ENCODE data around the gene SLC6A8. TPM values are rescaled to one million over a fixed set of nuclear protein-coding genes. Genes with fewer than 3 reads are reported as not detected.
"Not testable (repeated sequence)": the region's sequence is repeated elsewhere in the genome, so short reads cannot be mapped to it uniquely, and the experiment has no call there.

SLC6A8 gene
- total and polyA plus RNA-seq, 11 donors, result 113 to 241 (median 179) TPM

GRCh38 chrX:153692611-153693156 lies 5.0 kb downstream of the SLC6A8 start:
- peak overlapping the region in 1 of 12 donors; percentile 92 for H3K27ac ChIP-seq
- 48 to 67% (median 56%) methylated on average over 17 to 24 of the region's 24 CpGs for WGBS, 4 donors
- DNase-seq (peak in 1 of 5 donors; percentile 20), ATAC-seq (no peak)
- H3K36me3 ChIP-seq, result peaks cover 0 to 5% (median 0%) of the 10 kb centered on the region in 9 donors
- H3K27me3 ChIP-seq, result no peaks in the 10 kb centered on the region
- H3K4me1 ChIP-seq, result peaks cover 0 to 11% (median 0%) of the 10 kb centered on the region in 12 donors
- no peaks in the 10 kb centered on the region for H3K9me3 ChIP-seq
- no peak for TF ChIP-seq POLR2A (IDR thresholded peaks at IDR 0.05)
- TF ChIP-seq CTCF (IDR thresholded peaks at IDR 0.05), result no peak
- intact Hi-C loops (cut with DNase I), result no loop called here
- H3K4me3 ChIP-seq, result no peak overlapping the region

GRCh38 chrX:153693216-153694086 lies 5.7 kb downstream of the SLC6A8 start:
- ATAC-seq, result no peak
- DNase-seq, result peak in 2 of 5 donors; percentile 21 to 56
- Histone ChIP-seq H3K27ac (peak overlapping the region in 1 of 12 donors; percentile 92), H3K9me3 (no peaks in the 10 kb centered on the region), H3K27me3 (no peaks in the 10 kb centered on the region), H3K4me1 (peaks cover 0 to 11% (median 0%) of the 10 kb centered on the region in 12 donors), H3K4me3 (no peak overlapping the region), H3K36me3 (peaks cover 0 to 8% (median 0%) of the 10 kb centered on the region in 9 donors)
- WGBS, 4 donors, result 64 to 76% (median 73%) methylated on average over 21 to 31 of the region's 31 CpGs
- TF ChIP-seq CTCF (IDR thresholded peaks at IDR 0.05), result no peak
- TF ChIP-seq POLR2A (IDR thresholded peaks at IDR 0.05), result no peak
- intact Hi-C loops (cut with DNase I), result no loop called here

- WGBS, 4 donors, result 74 to 85% (median 79%) methylated on average over 7 to 16 of the region's 16 CpGs
- Histone ChIP-seq H3K4me1 (peaks cover 0 to 13% (median 0%) of the 10 kb centered on the region in 12 donors), H3K27ac (peak overlapping the region in 2 of 12 donors; percentile 41 to 92)
- peak in 1 of 5 donors; percentile 29 for DNase-seq
- ATAC-seq; H3K4me3 ChIP-seq; H3K27me3 ChIP-seq; H3K36me3 ChIP-seq; intact Hi-C loops (cut with DNase I); H3K9me3 ChIP-seq: not testable (repeated sequence)
These were observed 6.5 kb downstream of the SLC6A8 start for GRCh38 chrX:153694256-153694655.

GRCh38 chrX:153694687-153695270 lies 7.1 kb downstream of the SLC6A8 start:
- intact Hi-C loops (cut with DNase I), result no loop called here
- peaks cover 0 to 8% (median 0%) of the 10 kb centered on the region in 9 donors for H3K36me3 ChIP-seq
- WGBS, 4 donors, result 61 to 75% (median 70%) methylated on average over 13 to 23 of the region's 23 CpGs
- H3K9me3 ChIP-seq, result no peaks in the 10 kb centered on the region
- ATAC-seq, result no peak
- no peak for DNase-seq
- H3K27me3 ChIP-seq, result no peaks in the 10 kb centered on the region
- no peak overlapping the region for H3K4me3 ChIP-seq
- TF ChIP-seq POLR2A (IDR thresholded peaks at IDR 0.05) (no peak), CTCF (IDR thresholded peaks at IDR 0.05) (no peak)
- H3K27ac ChIP-seq, result peak overlapping the region in 2 of 12 donors; percentile 41 to 92
- peaks cover 0 to 18% (median 0%) of the 10 kb centered on the region in 12 donors for H3K4me1 ChIP-seq

All from heart left ventricle (tissue), 16 donors.